Measurements from ENCODE around the gene ARTN.

Gene ARTN

GRCh38 chr1:43973981-43974442 is 40.4 kb downstream of the ARTN start:
- no peak for DNase-seq

GRCh38 chr1:43974443-43975248 is 41.0 kb downstream of the ARTN start, which contains the start of gene ATP6V0B:
Gene ATP6V0B, plus strand, starts transcription at chr1:43974960. Its CDS starts 81 bp downstream, at chr1:43975041.
- DNase-seq: peak; percentile 98

GRCh38 chr1:43975249-43975961 is 41.8 kb downstream of the ARTN start:
- DNase-seq: peak; percentile 24

GRCh38 chr1:43976045-43976444 is 42.4 kb downstream of the ARTN start:
- DNase-seq: no peak

GRCh38 chr1:43976890-43977289 is 43.3 kb downstream of the ARTN start:
- DNase-seq: no peak

GRCh38 chr1:43977376-43978263 is 44.0 kb downstream of the ARTN start:
- no peak for DNase-seq

DNA sequence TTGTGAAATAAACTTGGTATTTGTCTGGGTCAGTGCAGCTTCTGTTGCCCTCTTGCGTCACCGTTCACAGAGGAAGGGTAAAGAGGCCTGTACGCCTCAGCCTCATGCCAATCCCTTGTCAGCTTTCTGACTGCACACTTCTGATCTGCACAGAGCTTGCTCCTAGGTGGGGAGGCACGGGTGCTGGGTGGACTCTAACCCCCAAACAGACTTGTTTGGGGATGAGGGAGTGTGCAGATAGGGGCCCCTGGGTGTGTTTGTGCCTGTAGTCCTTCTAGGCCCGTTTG is 44.6 kb downstream of the ARTN start:
- no peak for DNase-seq

GRCh38 chr1:43978551-43979260 is 45.1 kb downstream of the ARTN start, which contains the start of gene B4GALT2:
Gene B4GALT2, plus strand, starts transcription at chr1:43979210. Its CDS starts 1,951 bp downstream, at chr1:43981161.
- peak; percentile 50 for DNase-seq

- DNase-seq: no peak
Observed at GRCh38 chr1:43979261-43979527, 45.6 kb downstream of the ARTN start.

GRCh38 chr1:43979528-43980254 is 46.1 kb downstream of the ARTN start:
- DNase-seq: peak; percentile 34

- DNase-seq: no peak
Observed at GRCh38 chr1:43980255-43981134, 46.9 kb downstream of the ARTN start.

DNA sequence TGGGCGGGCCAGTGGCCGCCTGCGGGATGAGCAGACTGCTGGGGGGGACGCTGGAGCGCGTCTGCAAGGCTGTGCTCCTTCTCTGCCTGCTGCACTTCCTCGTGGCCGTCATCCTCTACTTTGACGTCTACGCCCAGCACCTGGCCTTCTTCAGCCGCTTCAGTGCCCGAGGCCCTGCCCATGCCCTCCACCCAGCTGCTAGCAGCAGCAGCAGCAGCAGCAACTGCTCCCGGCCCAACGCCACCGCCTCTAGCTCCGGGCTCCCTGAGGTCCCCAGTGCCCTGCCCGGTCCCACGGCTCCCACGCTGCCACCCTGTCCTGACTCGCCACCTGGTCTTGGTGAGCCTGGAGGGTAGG is 47.5 kb downstream of the ARTN start:
- DNase-seq: no peak

DNA sequence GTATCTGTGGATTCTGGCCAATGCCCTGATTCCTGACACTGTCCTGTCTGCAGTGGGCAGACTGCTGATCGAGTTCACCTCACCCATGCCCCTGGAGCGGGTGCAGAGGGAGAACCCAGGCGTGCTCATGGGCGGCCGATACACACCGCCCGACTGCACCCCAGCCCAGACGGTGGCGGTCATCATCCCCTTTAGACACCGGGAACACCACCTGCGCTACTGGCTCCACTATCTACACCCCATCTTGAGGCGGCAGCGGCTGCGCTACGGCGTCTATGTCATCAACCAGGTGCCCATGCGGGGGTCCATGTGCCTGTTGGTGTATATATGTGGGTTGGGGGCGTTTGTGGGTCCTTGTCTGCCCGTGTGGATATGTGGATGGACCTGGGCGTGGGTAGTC is 48.0 kb downstream of the ARTN start:
- DNase-seq: no peak

DNA sequence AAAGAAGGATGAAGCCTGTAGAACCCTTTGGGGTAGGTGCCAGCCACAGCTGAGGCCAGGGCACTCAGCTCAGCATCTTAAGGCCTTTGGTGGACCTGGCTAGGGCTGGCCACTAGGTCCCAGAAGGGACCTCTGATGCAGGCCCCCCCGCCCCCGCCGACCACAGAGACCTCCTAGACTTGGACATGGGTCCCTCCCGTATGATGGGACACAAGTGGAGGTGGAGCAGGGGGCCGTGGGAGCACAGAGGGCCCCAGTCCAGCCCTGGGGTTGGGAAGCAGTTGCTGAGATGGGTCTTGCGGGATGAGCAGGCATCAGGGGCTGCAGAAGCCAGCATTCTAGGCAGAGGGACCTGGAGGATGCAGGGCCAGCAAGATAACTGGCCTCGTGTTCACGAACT is 48.6 kb downstream of the ARTN start:
- DNase-seq: no peak

DNA sequence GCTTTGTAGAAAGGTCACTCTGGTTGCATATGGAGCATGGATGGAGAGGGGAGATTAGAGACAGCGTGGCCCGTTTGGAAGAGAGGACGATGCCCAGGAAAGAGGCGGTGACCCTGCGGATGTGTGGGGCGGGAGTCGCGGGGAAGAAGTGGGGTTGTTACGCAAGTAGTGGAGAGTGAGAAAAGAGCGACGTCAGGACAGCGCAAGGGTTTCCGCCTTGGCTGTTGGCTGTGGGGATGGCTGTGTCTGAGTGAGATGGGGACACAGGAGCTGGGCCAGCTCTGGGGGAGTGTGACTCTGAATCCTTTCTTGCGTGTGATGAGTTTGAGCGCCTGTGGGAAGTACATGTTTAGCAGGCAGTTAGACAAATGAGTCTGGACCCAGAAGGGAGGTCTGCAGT is 49.2 kb downstream of the ARTN start:
- DNase-seq: no peak

- no peak for DNase-seq
Observed at GRCh38 chr1:43983253-43983899, 49.8 kb downstream of the ARTN start.

- DNase-seq: no peak
Observed at GRCh38 chr1:43984855-43985254, 51.3 kb downstream of the ARTN start.

DNA sequence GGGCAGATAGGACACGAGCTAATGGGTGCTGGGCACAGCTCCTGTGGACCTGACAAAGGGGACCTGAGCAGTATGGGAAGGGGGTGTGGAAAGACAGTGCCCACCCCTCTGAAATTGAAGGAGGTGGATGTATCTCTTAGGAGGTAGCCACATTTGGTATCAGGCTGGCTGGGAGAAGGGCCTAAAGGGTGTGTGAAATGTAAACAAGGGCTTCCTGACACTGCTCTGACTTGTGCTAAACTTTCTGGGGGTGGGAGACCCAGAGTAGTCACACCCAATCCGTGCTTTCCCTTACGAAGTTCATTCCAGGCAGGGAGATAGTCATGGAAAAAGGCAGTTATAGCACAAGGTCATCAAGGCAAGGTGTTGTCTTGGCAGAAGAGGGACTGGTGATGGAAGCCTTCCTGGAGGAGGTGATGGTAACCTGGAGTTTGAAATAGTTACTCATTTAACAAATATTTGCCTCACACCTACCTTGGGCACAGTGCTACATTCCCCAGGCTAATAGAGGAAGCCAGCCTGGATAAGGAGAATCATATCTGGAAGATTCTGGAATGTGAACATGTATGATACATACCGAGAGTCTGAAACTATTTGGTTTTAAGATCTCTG is 52.5 kb downstream of the ARTN start:
- no peak for DNase-seq

DNA sequence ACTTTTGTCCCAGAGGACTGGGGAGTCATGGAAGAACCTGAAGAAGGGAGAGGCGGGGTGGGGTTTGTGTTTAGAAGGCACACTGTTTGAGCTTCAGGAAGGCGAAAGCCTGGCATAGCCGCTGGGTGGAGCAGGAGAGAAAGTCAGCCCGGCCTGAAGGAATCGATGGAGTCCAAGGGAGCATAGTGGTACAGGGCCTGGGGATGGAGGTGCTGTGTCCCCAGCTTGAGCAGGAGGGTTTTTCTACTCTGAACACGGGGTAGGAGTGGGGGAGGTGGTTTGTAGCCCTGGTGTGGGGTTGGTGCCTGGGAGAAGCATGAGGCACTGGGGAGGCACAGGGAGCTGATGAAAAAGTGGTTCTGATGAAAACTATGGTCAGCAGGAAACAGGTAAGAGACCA is 53.1 kb downstream of the ARTN start:
- no peak for DNase-seq

All from stimulated activated CD4-positive, alpha-beta T cell treated with anti-CD3 and anti-CD28 coated beads, Interleukin-4, amount 100 ng/mL, for 1 hour (primary cell).